GM19324 (cell line): ENCODE results near the gene MANBA.

ENCODE experiments used
- ATAC-seq: cut with Tn5 transposase; IDR thresholded peaks from one replicate; pipeline ENCODE4 v1.9.1; 2021; ENCODE audit warnings: mild to moderate bottlenecking, moderate library complexity; ENCODE audit not compliant: unreplicated experiment, low FRiP score

The MANBA gene

DNA sequence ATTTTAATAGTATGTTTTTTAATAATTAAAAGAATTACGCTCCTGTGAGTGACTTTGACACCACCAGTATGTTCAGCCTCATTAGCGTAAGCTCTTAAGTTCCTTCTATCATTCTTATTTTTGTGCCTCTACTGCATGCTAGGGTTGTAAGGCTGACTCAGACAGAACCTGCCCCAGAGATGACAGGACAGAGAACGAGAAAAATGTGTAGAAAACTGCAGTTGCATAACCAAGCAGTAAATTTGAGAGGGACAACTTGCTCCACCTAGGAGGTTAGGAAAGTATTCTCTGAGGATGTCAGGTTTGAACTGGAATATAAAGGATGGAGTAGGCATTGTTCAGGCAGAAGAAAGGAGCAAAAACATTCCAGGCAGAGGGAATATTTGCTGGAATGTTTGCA, 160.9 kb downstream of the MANBA start:
- ATAC-seq: no peak

DNA sequence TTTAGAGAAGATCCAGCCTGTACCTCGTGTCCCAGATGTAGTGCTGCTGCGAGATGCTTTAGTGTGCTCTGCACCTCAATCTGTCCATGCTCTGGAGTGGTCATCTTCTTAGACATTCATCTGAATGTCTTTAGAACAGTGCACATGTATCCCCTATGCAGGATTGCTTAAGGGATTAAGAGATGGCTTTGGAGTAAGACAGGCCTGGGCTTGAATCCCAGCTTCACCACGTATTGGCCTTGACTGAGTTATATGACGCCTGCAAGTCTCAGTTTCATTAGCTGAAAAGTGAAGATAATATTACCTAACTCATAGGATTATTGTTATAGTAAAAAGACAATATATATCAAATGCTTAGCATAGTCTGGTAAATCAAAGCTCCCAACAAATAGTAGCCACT, 161.3 kb downstream of the MANBA start:
- no peak for ATAC-seq

DNA sequence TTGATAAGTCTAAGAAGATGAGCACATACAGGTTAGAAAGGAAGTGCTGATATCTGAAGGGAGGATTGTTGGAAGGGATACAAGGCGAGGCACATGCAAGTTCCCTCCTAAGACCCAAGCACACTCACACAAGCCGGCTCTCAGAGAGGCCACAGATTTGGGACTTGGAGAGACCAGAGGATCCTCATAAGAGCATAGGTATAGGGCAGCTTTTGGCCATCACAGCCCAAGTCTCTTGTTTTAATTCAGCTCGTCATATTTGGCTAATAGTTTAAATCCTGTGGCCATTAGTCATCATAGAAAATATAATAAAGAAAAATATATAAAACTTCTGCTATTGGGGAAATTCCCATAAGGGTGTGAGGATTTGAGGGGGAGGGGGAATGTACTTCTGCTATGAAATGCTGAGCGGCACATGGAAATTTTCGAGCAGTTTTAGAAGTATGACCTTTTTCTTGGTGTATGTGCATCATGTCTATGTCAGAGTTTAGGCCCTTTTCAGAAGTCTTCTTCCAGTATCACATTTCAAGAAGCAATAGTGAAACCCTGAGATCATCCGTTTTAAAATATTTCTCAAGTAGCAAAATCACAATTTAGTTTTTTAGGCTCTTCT, 161.9 kb downstream of the MANBA start:
- ATAC-seq: peak; percentile 35

DNA sequence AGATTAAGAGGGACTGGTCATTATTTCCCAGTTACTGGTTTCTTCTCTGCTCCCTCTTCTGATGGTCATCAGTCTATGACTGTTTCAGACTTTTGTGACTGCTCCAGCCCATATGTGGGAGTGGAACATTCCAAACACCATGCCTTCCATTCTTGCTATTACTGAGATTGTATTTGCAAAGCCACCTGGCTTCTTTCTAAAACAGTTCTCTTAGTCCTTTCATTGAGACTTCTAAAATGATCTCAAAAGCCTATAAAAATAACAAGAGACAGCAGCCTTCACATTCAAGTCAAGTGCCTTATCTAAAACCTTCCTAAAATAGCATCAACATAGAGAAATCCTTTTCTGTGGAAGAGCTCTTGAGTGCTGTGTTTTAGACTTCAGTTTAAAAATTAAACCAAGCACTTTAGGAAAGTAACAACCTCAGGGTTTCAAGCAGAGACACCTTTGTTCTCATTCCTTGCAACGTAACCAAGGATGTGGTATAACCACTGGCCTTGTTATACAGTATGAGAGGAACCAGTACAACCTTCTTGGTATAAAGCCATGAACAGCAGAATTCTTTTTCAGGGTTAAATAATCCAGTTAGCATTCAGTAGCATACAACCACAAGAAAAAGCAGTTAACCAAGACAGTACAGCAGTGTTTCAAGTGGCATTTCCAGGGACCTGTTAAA, 162.5 kb downstream of the MANBA start:
- peak; percentile 78 for ATAC-seq

DNA sequence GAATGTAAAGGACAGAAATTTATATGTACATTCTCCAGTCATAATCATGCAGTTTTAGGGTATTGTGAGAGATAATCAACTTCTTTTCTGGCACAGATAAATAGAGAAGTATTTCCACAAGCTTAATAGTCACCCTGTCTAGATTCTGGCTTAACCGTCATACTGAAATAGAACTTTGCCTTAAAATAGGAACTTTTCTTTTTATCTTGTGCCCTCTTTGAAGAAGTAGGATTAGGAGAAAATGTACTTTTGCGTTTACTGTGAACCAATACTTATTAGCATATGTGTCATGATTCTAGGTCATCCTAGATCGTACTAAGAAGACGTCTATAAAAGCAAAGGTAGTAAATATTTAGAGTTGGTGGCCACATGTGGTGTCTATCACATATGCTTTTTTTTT, 164.2 kb downstream of the MANBA start:
- ATAC-seq: no peak

DNA sequence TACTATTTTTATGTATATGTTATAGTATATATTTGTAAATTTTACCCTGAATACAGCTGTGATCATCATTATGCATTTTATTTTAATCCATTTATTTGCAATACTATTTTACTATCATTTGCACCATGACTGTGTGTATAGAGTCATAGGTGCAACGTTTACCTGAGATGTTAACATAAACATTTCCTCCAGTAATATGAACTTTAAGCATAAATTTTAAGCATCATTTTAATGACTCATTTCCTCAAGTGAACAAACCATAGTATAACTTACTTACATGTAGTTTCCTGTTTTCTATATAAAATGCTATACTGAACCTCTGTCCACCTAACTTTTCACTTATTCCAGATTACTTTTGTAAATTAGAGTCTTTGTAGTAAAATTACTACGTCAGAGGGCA, 166.8 kb downstream of the MANBA start:
- ATAC-seq: no peak

DNA sequence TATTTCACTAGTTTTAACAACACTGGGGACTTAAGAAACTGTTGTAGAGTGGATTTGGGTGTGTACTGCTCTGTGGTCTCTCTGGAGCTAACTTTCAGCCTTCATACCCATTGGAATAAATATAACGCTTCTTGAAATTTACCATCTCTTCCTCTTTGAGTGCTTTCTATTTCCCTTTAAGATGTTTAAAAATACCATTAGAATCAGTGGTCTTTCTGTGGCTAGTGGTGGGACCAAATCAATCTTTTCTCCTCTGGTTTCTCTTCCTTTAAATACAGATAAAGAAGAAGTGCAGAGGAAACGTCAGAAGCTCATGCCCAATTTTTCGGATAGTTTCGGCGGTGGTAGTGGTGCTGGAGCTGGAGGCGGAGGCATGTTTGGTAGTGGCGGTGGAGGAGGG, 167.6 kb downstream of the MANBA start:
- ATAC-seq: no peak

DNA sequence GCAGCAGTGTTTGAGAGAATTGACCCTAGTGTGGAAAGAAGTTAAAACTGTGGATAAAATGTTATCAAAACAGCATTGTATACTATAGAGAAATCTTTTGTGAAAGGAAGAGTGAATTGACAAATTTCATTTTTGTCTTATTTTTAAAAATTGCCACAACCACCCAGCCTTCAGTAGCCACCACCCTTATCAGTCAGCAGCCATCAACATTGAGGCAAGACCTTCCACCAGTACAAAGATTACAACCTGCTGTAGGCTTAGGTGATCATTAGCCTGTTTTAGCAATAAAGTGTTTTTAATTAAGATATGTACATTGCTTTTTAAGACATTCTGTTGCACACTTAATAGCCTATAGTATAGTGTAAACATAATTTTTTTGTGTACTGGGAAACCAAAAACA, 168.5 kb downstream of the MANBA start:
- no peak for ATAC-seq

DNA sequence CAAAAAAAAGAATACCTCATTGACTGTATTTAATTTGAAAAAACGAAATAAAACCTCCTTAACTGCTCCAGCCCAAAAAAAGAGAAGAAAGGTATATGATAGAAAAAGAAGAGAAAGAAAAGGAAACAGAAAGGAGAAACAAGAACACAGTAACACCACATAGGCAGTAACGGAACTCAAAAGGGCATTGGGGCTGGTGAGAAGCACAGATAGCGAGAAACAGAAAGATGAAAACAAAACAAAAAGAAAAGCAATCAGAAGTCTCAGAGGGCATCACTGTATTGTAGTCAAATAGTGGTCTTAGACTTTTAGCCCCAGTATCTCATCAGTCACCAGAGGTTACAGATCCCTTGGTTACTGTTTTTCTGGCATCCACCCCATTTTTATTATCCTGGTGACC, 171.0 kb downstream of the MANBA start:
- ATAC-seq: no peak

DNA sequence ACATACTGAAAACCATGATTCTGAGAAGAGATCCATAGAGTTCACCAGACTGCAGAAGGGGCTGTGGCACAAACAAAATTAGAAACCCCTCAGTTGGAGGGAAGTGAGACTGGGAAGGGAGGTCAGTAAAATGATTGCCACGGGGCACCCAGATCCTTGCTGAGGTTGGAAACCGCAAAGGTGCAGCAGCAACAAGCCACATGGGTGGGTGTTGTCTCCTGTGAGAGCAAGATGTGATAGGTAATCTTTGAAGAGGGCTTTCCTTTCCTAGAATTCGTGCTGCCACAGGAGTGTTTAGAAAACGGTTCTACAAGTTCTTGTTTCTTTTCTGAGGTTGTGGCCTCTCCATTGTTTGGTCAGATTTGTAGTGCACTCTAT, 174.1 kb downstream of the MANBA start:
- ATAC-seq: peak; percentile 32

DNA sequence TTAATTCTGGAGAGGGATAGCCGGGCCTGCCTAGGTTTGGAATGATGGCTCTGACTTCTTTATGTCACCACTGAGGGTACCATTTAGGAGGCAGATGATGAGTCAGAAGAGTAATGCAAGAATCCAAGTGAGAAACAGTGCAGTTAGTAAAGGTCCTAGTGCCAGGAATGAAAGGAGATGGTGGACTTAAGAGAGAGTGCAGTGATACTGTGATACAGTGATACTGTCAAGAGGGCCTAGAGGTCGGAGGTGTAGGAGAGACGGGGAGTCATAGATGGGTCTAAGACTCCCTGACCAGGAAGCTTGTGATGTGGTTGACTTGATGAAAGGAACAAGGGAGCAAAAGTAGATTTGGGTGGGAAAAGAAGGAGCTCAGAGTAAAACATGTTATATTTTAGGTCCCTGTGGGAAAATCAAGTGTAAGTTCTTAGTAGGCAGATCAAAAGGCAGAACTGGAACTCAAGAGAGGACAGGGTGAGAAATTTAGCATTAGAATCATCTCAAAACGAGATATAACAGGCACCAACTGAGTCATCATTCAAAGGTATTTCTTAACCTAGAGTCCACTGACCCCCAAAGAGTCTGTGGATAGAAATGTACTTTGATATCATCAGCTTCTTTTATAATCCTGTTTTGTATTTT, 174.6 kb downstream of the MANBA start:
- ATAC-seq: peak; percentile 23

DNA sequence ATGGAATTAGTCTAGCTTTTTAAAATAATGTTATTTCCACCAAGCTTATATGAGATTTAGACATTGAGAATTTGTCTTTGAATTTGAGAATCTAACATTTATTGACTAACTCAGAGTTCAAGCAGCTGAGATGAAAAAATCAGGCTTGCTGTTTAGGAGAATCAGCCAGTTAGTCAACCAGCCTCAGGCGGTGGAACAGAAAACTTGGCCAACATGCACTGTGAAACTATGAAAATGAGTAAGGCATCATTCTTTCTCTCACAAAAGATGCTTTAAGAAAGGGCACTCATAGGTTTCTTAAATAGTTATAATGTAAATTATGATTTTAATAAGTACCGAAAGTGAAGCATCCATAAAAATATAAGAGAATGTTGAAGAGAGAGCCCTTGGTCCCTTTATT, 175.4 kb downstream of the MANBA start:
- no peak for ATAC-seq

DNA sequence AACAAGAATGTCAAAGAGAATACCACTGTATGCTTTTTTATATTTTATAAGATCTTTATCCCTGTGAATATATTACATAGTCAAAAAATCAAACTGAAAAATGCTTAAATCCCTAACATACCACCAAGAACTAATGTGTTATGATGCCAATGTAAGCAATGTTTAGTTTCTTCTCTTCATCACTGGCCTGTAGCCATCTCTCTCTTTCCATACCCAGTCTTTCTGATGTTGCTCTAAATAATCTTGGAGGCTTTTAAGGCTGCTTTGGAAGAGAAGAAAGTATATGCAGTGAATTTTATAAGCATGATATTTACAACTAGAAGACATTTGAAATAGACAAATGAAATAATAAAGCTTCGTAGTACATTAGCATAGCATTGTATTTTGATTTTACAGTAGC, 176.7 kb downstream of the MANBA start:
- no peak for ATAC-seq
